ENCODE measurements around the gene POLR3C. TPM values are rescaled to one million over a fixed set of nuclear protein-coding genes. Genes with fewer than 3 reads are reported as not detected.

POLR3C gene
- total and polyA plus RNA-seq, 2 donors (not counting 1 experiment from before 2014, with no cell fraction given): 36.5 to 49.3 TPM

DNA sequence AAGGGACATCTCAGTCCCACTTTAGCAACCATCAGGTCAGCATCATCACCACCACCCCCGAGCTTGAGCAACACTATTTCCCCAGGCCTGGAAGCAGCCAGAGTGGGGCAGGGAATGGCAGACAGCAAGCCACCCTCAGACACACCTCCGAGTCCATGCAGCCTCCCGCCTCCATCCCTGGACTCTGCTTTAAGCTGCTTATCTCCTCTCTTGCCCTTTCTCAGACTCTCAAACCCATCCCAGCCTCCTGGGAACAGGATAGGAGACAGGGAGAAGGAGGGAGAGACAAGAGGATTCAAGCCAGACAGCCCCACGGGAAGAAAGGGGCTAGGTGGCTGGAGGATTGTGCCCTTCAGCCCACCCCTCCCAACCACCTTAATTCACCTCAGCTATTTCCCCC, 33.2 kb downstream of the POLR3C start:
- TF ChIP-seq, protein P1, sequence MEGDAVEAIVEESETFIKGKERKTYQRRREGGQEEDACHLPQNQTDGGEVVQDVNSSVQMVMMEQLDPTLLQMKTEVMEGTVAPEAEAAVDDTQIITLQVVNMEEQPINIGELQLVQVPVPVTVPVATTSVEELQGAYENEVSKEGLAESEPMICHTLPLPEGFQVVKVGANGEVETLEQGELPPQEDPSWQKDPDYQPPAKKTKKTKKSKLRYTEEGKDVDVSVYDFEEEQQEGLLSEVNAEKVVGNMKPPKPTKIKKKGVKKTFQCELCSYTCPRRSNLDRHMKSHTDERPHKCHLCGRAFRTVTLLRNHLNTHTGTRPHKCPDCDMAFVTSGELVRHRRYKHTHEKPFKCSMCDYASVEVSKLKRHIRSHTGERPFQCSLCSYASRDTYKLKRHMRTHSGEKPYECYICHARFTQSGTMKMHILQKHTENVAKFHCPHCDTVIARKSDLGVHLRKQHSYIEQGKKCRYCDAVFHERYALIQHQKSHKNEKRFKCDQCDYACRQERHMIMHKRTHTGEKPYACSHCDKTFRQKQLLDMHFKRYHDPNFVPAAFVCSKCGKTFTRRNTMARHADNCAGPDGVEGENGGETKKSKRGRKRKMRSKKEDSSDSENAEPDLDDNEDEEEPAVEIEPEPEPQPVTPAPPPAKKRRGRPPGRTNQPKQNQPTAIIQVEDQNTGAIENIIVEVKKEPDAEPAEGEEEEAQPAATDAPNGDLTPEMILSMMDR (IDR thresholded peaks at IDR 0.05): no peak
- TF ChIP-seq EZH2 (IDR thresholded peaks at IDR 0.05; ENCODE audit: borderline replicate concordance, insufficient read depth, low read depth, low read length, poor library complexity, severe bottlenecking): no peak
- Histone ChIP-seq H3K36me3 (replicated peaks in 1 of 2; ENCODE audit: control extremely low read depth in 1 of 2, control insufficient read depth in 1 of 2, extremely low read depth in 1 of 2, insufficient read depth in 2 of 2, low read length in 1 of 2) (peaks cover 0 to 33% of the 10 kb centered on the region in 2 experiments), H3K27me3 (replicated peaks in 1 of 4; ENCODE audit: control extremely low read depth in 1 of 4, control insufficient read depth in 3 of 4, insufficient read depth in 4 of 4, low read length in 3 of 4) (no peaks in the 10 kb centered on the region), H3K9ac (ENCODE audit: low read length) (no peak overlapping the region), H2AFZ (ENCODE audit: insufficient read depth, low read depth, low read length, poor library complexity, severe bottlenecking) (no peak overlapping the region), H3K4me2 (replicated peaks; ENCODE audit: low read depth, low read length, poor library complexity, severe bottlenecking) (no peak overlapping the region), H4K20me1 (ENCODE audit: control insufficient read depth, insufficient read depth, low read length, poor library complexity, severe bottlenecking) (no peaks in the 10 kb centered on the region), H3K4me3 (ENCODE audit: control extremely low read depth in 1 of 5, extremely low read depth in 1 of 5, insufficient read depth in 1 of 5, low read depth in 2 of 5, low read length in 4 of 5) (no peak overlapping the region), H3K79me2 (ENCODE audit: control insufficient read depth, insufficient read depth, low read length) (peaks cover 9% of the 10 kb centered on the region), H3K4me1 (ENCODE audit: control insufficient read depth in 2 of 2, insufficient read depth in 2 of 2, low read length in 2 of 2) (peaks cover 9 to 14% of the 10 kb centered on the region in 2 donors), H3K9me3 (ENCODE audit: control extremely low read depth in 1 of 3, control insufficient read depth in 2 of 3, insufficient read depth in 1 of 3, low read length in 2 of 3) (no peaks in the 10 kb centered on the region), H3K27ac (ENCODE audit: low read length in 2 of 2) (no peak overlapping the region)
- Mint-ChIP-seq H3K4me1 (peaks cover 11% of the 10 kb centered on the region), H3K27me3 (no peaks in the 10 kb centered on the region), H3K4me3 (no peak overlapping the region), H3K9me3 (ENCODE audit: insufficient read depth) (no peaks in the 10 kb centered on the region), H3K27ac (no peak overlapping the region)
- DNase-seq (no peak), ATAC-seq (ENCODE audit: low read depth) (no peak)
- POLR2A ChIA-PET: interaction anchor here (0.6 to 4.0 kb wide), 4 partner anchors 11 to 78 kb away, joined by 3 to 70 read pairs (median 6); partner anchors contain the start of genes NUDT17 and RBM8A
- CTCF ChIA-PET: interaction anchor here (0.8 to 4.6 kb wide), 9 partner anchors 11 to 175 kb away, joined by 3 to 148 read pairs (median 4); partner anchors contain the start of gene NUDT17
- WGBS (ENCODE audit: insufficient coverage): 100% methylated on average over 1 of the region's 4 CpGs
- intact Hi-C loops (cut with micrococcal nuclease): loop anchor here (5.0 kb wide), 1 partner anchor 140 kb away; the partner anchor contains the start of gene TXNIP

DNA sequence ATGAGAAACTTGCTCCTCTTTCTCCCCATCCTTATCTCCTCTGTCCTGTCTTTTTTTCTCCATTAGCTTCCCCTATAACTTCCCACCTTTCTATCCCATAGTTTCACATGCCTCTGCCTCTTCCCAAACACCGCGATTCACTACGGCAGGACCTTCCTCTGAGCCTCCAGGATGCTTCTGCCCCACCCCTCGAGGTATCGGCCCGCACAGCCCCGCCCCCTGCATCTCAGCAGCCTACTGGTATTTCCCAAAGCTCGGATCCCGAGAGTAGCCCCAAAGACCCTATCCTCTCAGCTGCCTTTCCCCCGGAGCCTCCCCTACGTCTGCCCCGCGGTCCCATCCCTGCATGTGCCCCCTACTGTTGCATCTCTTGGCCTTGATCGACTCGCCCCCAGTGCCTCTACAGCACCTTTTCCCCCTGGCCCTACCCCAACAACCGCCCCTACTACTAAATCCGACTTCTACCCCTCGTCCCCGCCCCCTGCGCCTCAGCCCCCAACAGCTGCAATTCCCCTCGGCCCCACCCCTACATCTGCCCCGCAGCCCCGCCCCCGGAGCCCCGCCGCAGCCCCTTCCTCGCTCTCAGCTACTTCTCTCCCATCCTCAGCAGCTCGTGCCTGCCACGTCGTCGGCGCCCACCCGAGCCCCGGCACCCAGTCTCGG, 34.4 kb downstream of the POLR3C start:
- 1% methylated on average over 27 of the region's 35 CpGs for WGBS (ENCODE audit: insufficient coverage)
- Histone ChIP-seq H2AFZ (ENCODE audit: insufficient read depth, low read depth, low read length, poor library complexity, severe bottlenecking) (peak overlapping the region; percentile 98), H3K9me3 (ENCODE audit: control extremely low read depth in 1 of 3, control insufficient read depth in 2 of 3, insufficient read depth in 1 of 3, low read length in 2 of 3) (no peaks in the 10 kb centered on the region), H3K36me3 (replicated peaks in 1 of 2; ENCODE audit: control extremely low read depth in 1 of 2, control insufficient read depth in 1 of 2, extremely low read depth in 1 of 2, insufficient read depth in 2 of 2, low read length in 1 of 2) (peaks cover 0 to 27% of the 10 kb centered on the region in 2 experiments), H3K4me3 (ENCODE audit: control extremely low read depth in 1 of 5, extremely low read depth in 1 of 5, insufficient read depth in 1 of 5, low read depth in 2 of 5, low read length in 4 of 5) (peak overlapping the region; percentile 48 to 96 (median 93)), H3K4me1 (ENCODE audit: control insufficient read depth in 2 of 2, insufficient read depth in 2 of 2, low read length in 2 of 2) (peaks cover 9 to 14% of the 10 kb centered on the region in 2 donors), H4K20me1 (ENCODE audit: control insufficient read depth, insufficient read depth, low read length, poor library complexity, severe bottlenecking) (no peaks in the 10 kb centered on the region), H3K27ac (ENCODE audit: low read length in 2 of 2) (peak overlapping the region; percentile 57 to 72), H3K27me3 (replicated peaks in 1 of 4; ENCODE audit: control extremely low read depth in 1 of 4, control insufficient read depth in 3 of 4, insufficient read depth in 4 of 4, low read length in 3 of 4) (peaks cover 0 to 7% (median 1%) of the 10 kb centered on the region in 4 experiments), H3K9ac (ENCODE audit: low read length) (peak overlapping the region; percentile 85), H3K79me2 (ENCODE audit: control insufficient read depth, insufficient read depth, low read length) (peaks cover 9% of the 10 kb centered on the region), H3K4me2 (replicated peaks; ENCODE audit: low read depth, low read length, poor library complexity, severe bottlenecking) (peak overlapping the region; percentile 96)
- intact Hi-C loops (cut with micrococcal nuclease): loop anchor here (1.0 to 5.0 kb wide), 3 partner anchors 34 to 139 kb away; partner anchors contain the start of genes POLR3C, RBM8A, RNF115 and TXNIP
- TF ChIP-seq EZH2 (IDR thresholded peaks at IDR 0.05; ENCODE audit: borderline replicate concordance, insufficient read depth, low read depth, low read length, poor library complexity, severe bottlenecking): no peak
- TF ChIP-seq, protein P1 (IDR thresholded peaks at IDR 0.05): no peak
- H3K4me3 Mint-ChIP-seq: peak overlapping the region; percentile 98
- DNase-seq: no peak
- ChIA-PET POLR2A (interaction anchor here (0.5 to 4.0 kb wide), 22 partner anchors 8 to 1312 kb away, joined by 3 to 70 read pairs (median 8); partner anchors contain the start of genes ANKRD34A, ANKRD35, LIX1L and NUDT17), CTCF (interaction anchor here (0.5 to 4.6 kb wide), 19 partner anchors 8 to 179 kb away, joined by 3 to 148 read pairs (median 6); partner anchors contain the start of genes ANKRD34A, ITGA10, NUDT17 and POLR3C)
- peak; percentile 49 for ATAC-seq (ENCODE audit: low read depth)
- H3K27ac Mint-ChIP-seq: peak overlapping the region; percentile 94
- H3K9me3 Mint-ChIP-seq (ENCODE audit: insufficient read depth): no peaks in the 10 kb centered on the region
- H3K4me1 Mint-ChIP-seq: peaks cover 11% of the 10 kb centered on the region
- H3K27me3 Mint-ChIP-seq: peaks cover 6% of the 10 kb centered on the region

All from B cell (primary cell).